A673 (cell line): ENCODE measurements around the gene NPPA.

Experiments
- EZH2 ChIP-seq: fragments of 200-600 bp; sonication (generic); IDR thresholded peaks from 2 replicates; pipeline ENCODE4 v1.6.1; 2017; ENCODE audit warnings: borderline replicate concordance, low read depth, mild to moderate bottlenecking, mixed read lengths, antibody characterized with exemption, low read length; ENCODE audit not compliant: poor library complexity, severe bottlenecking
- TF ChIP-seq, protein P1 (sequence below): fragments of 300-800, 200-600 bp; sonication (generic); conservative IDR thresholded peaks from 2 replicates; pipeline ENCODE4 v1.5.1; 2017; ENCODE audit warnings: low read depth, mild to moderate bottlenecking, antibody characterized with exemption, low read length, moderate library complexity, mixed read lengths

DNA sequence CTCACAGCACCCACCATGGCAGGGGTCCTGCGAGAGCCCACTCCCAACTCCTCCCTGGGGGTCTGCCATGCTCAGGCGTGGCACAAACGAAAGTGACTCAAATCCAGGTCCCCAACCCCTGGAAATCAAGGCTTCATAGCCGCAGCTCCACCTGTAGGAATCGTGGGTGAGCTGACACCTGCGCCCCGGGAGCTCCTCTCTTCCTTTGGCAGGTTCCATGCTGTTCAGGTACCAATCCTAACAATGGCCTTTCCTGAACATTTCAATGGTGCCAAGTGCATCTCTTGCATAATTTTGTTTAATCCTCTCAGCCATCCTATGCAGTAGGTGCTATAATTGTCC lies 40.1 kb upstream of the NPPA start:
- TF ChIP-seq, protein P1, sequence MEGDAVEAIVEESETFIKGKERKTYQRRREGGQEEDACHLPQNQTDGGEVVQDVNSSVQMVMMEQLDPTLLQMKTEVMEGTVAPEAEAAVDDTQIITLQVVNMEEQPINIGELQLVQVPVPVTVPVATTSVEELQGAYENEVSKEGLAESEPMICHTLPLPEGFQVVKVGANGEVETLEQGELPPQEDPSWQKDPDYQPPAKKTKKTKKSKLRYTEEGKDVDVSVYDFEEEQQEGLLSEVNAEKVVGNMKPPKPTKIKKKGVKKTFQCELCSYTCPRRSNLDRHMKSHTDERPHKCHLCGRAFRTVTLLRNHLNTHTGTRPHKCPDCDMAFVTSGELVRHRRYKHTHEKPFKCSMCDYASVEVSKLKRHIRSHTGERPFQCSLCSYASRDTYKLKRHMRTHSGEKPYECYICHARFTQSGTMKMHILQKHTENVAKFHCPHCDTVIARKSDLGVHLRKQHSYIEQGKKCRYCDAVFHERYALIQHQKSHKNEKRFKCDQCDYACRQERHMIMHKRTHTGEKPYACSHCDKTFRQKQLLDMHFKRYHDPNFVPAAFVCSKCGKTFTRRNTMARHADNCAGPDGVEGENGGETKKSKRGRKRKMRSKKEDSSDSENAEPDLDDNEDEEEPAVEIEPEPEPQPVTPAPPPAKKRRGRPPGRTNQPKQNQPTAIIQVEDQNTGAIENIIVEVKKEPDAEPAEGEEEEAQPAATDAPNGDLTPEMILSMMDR: no peak
- no peak for TF ChIP-seq EZH2
